COLO829 (cell line): ENCODE measurements around the gene FAM83D.
A peak's percentile ranks its signal among the peaks of the same experiment; 100 is the strongest.

Source experiments
- DNase-seq: peaks from one replicate; pipeline ENCODE4 v3.0.0; 2012; ENCODE audit warnings: low spot score

FAM83D gene

DNA sequence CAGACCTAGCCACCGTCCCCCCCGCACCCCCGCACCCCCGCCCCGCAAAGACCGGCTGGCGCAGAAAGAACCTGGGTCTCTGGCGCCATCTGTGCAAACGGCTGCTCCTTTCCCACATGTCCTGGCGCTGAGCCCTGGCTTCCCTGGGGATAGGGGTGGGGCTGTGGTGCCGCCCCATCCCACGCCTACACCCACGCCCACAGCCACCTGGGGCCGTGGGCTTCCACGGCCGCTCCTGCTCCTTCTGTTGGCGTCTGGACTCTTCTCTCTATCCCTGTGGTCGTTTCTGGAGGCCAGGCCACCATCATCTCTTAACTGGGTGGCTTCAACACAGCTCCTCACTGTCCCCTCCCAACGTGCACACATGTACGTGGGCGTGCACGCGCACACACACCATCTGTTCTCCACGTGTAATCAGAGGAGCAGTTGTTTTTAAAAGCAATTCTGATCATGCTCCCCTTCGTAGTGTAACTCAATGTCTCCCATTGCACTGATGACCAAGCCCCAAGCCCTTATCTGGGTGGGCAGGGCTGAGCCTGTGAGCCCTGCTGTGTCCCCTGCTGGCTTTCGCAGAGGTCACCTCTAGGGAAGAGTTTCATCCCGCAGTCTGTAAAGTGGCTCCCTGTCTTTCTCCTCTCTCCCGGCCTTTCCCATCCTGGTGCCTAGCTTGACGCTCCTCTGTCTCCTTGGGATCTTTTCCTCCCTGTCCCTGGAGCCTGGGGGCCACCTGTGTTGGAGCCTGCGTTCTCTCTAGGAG, 31.9 kb upstream of the FAM83D start:
- DNase-seq, result peak; percentile 40

DNA sequence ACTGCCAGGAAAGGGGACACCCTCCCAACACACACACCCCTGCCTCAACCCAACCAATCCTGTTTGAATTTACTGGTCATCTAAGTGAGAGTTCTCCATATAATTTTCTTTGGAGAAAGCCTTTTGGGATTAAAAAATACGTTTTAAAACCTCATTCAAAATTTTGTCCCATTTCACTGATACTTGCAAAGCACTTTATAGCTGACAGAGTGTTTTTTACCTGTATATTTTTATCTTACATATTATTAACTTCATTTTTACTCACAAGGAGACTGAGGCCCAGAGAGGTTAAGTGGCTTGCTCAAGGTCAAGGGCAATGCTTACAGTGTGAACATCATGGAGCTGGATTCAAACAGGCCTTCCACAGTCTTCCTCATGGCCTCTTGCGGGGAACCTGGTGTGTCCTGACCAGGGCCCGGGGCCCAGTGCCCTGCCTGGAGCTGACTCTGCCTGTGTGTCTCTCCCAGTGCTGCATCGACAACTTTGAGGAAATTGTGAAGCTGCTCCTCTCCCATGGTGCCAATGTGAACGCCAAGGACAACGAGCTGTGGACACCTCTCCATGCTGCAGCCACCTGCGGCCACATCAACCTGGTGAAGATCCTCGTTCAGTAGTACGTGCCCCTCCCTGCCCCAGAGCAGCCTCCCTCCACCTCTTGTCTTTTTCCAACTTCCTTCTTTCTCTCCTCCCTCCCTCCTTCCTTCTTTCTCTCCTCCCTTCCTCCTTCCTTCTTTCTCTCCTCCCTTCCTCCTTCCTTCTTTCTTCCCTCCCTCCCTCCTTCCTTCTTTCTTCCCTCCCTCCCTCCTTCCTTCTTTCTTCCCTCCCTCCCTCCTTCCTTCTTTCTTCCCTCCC, 30.9 kb upstream of the FAM83D start:
- DNase-seq, result no peak

DNA sequence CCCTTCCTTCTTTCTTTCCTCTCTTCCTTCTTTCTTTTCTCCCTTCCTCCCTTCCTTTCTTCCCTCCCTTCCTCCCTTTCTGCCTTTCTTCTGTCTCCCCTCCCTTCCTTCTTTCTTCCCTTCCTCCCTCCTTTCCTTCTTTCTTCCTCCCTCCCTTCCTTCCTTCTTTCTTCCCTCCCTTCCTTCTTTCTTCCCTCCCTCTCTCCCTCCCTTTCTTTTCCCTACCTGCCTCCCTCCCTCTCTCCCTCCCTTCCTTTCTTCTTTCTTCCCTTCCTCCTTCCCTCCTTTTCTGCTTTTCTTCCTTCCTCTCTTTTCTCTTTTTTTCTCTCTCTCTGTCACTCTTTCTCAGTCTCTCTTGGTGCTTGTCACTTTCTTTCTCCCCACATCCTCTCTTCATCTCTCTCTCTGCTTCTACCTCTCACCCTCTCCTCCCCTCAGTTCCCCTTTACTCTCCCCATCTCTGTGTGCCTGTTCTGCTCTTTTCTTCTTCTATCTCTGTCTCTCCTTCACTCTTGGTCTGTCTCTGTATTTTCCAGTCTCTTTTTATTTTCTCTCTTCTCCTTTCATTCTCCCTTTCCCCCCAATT, 30.1 kb upstream of the FAM83D start:
- no peak for DNase-seq

DNA sequence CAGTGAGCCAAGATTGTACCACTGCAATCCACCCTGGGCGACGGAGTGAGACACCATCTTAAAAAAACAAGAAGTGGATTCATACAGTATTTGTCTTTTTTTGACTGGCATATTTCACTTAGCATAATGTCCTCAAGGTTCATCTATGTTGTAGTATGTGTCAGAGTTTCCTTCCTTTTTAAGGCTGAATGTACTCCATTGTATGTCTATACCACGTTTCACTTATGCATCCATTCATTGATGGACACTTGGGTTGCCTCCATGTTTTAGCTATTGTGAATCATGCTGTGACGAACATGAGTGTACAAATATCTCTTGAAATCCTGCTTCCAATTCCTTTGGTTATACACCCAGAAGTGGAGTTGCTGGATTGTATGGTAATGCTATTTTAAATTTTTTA, 28.9 kb upstream of the FAM83D start:
- DNase-seq, result peak; percentile 76

DNA sequence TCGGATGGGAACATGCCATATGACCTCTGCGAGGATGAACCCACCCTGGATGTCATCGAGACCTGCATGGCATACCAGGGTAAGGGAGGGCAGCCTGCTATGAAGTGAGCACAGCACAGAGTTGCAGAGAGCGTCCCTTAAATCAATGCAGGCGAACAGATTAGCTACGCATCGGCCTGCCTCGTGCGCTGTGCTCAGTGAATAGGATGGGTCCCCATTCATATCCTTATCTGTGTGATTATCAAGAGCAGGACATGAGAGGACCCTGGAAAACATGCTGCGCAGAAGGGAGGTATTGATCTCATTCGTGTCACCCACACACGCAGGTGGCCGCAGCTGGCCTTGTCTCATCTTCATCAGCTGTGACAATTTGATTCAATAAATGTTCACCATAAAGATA, 25.6 kb upstream of the FAM83D start:
- DNase-seq, result no peak

DNA sequence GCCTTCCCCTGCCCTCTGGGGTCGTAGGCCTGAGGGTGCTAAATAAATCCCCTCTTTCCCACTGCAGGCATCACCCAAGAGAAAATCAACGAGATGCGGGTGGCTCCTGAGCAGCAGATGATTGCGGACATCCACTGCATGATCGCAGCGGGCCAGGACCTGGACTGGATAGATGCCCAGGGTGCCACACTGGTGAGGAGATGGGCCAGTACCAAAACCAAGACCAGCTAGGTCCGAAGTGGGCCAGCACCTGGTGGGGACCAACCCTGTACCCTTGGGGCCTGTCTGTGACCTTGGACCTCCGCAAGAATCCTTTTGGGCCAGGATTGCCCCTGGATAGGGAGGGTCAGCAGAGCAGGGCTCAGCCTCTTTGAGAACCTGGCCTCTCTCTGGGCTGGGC, 23.6 kb upstream of the FAM83D start:
- DNase-seq, result no peak

DNA sequence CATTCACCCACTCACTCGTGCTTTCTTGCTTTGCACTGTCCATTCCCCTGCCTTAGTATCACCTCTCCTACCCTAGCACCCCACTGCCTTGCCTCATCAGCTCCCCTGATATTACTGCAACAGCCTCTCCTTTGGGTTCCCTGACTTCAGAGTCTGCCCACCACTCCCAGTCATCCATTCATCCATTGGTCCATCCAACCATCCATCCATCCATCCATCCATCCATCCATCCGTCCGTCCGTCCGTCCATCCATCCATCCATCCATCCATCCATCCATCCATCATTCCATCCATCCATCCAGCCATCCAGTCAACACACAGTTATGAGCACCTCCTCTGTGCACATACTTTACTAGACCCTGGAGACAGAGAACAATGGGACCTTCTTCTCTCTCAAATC, 22.9 kb upstream of the FAM83D start:
- no peak for DNase-seq

DNA sequence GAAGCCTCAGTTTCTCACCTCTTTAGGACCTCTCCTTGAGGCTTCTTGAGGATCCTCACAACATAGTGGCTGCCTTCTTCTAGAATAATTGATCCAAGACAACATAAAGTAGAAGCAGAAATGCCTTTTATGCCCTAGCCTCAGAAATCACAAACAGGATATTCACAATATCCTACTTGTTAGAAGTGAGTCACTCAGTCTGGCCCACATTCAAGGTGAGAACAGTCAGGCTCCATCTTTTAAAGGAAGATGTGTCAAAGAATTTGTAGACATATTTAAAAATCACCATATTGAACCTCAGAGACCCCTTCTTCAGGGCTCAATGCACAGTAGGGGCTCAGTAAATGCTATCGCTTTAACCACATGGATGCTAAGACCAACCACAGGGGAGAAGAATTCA, 20.8 kb upstream of the FAM83D start:
- DNase-seq, result no peak

DNA sequence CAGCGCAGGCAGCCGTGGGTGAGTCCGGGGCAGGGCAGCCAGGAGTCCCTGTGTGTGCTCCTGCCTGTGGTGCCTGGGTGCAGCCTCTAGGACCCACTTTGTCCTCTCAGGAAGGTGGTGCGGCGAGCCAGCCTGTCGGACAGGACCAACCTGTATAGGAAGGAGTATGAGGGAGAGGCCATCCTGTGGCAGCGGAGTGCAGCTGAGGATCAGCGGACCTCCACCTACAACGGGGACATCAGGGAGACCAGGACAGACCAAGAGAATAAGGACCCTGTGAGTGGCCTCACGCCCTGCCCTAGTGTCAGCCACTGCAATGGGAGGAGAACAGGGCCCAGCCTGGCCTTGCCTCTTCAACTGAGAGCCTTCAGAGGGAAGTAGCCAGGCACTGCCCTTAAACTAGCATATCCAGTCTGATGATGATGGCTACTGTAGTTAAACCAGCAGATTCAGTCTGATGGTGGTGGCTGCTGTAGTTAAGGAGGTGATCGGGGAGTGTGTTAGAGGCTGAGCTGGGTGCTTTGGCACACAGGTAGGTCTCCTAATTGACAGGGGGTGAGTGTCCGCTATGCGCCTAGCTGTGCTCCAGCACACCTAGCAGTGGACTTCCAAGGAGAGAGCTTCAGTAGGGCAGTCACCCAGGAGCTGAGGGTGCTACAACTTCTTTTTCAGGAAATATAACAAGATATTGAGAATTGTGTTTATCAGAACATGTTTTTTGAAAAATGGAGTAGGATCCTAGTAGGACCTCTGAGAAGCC, 18.1 kb upstream of the FAM83D start:
- no peak for DNase-seq

DNA sequence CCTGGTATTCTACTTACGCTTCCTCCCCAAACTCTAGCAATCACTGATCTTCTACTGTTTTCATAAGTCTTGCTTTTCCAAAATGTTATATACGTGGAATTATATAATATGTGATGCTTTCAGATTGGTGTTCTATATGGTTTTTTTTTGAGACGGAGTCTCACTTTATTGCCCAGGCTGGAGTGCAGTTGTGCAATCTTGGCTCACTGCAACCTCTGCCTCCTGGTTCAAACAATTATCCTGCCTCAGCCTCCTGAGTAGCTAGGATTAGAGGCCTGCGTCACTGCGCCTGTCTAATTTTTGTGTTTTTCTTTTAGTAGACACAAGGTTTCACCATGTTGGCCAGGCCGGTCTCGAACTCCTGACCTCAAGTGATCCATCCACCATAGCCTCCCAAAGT, 10.9 kb upstream of the FAM83D start:
- DNase-seq, result no peak

DNA sequence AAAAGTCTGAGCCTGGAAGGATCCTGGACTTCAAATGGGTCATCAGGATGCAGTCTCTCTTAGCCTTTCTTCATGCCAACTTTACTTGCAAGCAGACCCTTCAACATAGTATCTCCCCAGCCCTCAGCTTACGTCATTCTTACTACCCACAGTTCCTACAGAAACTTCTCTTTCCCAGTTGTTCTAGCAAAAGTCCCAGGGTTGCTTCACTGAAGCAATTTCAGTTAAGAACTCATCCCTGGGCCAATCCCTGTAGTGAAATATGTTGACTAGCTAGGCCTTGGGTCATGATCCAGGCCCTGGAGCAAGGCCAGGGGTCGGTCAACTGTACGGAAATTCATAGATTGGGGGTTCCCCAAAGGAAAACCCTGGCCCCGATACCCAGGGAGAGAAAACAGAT, 8.6 kb upstream of the FAM83D start:
- DNase-seq, result no peak

DNA sequence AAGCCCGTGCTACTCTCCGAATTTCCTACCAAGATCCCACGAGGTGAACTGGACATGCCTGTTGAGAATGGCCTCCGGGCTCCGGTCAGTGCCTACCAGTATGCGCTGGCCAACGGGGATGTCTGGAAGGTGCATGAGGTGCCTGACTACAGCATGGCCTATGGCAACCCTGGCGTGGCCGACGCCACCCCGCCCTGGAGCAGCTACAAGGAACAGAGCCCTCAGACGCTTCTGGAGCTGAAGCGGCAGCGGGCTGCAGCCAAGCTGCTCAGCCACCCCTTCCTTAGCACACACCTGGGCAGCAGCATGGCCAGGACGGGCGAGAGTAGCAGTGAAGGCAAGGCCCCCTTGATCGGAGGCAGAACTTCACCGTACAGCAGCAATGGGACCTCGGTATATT, 8.0 kb upstream of the FAM83D start:
- DNase-seq, result no peak

DNA sequence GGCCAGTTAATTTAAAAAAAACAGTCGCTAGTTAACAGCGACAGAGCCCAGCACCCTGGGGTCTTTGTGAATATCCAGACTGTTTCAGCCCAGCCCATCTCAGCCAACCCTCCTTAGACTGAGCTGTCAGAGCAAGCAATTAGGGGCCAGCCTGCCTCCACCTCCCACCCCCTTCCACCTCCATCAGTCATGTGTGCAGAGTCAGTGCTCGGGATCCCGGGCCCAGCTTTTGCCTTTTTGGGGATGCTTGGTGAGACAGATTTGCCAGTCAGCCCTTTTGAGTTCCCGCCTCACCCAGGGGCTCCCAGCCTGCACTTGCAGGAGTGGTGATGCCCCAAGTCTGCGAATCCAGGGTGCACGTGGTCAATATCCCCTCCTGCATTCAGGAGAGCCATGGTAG, 6.5 kb upstream of the FAM83D start:
- DNase-seq, result no peak

DNA sequence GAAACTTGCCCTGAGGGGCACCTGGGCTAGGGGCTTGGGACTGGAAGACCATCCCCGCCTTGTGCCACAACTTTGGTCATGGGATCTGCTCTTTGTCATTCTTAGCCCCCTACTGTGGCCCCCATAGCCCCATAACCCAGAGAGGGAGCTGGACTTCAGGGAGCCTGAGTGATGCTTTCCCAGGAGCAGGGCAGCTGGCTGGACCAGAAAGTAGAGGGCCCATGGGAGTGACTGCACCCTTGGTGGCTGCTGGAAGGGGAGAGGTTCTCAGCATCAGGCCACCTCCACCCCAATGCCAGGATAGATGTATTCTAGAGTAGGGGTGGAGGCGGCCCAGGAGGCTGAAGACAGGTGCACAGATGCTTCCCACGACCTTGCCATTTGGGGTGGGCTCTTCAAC, 5.8 kb upstream of the FAM83D start:
- no peak for DNase-seq

DNA sequence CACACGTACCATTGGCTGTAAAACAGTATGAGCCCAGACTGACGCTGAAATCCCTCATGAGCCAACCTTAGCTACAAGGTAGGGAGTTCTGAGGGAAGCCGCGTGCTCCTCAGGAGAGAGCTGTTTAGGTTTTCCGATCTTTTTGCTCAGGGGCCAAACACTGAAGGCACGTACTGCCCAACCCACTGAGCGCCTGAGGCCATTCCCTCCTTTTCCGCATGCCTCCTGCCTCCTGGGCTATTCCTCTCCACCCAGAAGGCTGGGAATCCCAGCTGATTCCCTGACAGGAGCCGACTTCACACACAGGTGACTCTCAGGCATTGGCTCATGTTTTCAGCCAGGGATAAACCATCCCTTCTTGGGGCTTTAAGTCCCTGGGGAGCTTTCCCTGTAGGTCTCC, 5.4 kb upstream of the FAM83D start:
- DNase-seq, result no peak

DNA sequence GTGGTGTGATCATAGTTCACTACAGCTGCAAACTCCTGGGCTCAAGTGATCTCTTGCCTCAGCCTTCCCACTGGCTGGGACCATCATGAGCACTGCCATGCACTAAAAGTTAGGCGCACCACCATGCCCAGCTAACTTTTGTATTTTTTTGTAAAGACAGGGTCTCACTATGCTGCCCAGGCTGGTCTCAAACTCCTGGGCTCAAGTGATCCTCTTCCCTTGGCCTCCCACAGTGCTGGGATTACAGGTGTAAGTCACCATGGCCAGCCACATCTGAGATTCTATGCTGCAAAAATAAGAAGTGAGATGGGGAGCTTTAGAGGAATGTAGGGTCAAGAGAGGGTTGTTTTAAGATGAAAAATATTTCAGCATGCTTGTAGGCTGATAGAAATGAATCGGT, 1.5 kb upstream of the FAM83D start:
- DNase-seq, result no peak

DNA sequence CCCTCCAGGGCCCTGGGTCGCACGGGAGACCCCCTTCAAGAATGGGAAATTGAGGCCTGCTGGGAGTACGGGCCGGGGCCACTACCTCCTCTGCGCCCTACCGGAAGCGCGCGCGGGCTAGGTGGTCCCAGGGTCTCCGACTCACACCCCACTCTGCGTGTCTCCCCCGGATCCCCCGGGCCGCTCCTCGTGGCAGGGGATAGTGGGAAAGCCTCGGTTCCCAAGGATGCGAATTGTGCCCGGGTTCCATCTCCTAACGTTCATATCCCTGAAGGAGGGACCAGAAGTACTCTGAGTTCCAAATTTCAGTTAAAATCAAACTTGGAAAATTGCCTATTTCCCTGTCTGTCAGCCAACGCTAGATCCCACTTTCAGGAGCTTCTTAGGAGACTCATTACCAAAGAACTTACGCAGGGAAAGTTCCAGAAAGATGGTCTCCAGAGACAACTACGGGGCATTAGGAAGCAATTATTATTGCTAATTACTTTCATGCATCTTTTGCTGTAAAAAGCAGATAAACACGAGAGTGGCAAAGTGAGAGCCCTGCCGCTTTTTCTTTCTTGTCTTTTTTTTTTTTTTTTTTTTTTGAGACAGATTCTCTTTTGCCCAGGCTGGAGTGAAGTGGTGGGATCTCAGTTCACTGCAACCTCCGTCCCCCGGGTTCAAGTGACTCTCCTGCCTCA, 858 bp downstream of the FAM83D start:
- DNase-seq, result no peak

DNA sequence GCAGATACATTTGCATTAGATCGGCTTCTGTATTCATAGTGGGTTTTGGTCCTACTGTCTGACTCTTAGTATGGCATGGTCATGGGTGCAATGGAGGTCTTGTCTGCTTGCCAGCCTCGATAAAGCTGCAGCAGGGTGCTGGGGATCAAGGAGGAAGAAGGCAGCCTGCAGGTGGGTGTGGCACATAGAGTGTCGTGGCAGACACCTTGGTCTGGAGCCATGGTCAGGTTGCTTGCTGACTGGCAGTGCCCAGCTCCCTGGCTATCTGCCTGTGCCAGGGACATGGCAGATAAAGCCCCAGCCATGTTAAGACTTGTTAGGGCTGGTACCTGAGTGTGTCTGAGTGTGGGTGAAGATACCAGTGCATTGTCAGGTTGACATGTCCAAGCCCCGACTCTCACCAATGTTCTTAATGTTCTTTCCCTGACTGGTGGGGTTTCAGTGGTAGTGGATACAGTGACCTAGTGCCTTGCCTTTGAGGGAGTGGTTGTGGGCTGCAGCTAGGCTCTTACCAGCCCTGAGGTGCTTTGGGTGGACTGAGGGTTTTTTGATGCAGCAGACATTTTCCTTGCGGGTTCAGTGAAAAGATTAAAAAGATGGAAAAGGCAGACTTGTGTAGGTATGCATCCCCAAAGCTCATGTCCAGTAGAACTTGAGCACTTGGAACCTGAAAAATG, 1.8 kb downstream of the FAM83D start:
- DNase-seq, result no peak

DNA sequence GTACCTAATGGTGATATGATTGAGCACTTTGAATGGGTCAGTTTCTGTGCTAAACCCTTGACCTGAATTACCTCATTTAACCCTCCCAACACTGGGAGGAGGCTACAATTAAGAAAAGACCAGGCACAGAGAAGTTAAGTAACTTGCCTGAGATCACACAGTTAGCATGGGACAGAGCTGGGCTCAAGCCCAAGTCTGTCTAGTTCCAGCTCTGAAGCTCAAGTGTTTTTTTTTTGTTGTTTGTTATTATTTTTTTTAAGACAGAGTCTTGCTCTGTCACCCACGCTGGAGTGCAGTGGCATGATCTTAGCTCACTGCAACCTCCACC, 4.0 kb downstream of the FAM83D start:
- DNase-seq, result no peak

DNA sequence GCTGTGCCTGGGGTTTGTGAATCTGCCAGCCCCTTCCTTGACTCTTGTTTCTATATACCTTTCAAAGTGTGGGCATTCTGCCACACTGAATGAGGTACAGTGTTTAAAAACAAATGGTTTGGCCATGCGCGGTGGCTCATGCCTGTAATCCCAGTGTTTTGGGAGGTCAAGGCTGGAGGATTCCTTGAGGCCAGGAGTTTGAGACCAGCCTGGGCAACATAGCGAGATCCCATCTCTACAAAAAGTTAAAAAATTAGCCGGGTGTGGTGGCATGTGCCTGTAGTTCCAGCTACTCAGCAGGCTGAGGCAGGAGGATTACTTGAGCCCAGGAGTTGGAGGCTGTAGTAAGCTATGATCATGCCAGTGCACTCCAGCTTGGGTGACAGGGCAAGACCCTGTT, 5.8 kb downstream of the FAM83D start:
- DNase-seq, result no peak

DNA sequence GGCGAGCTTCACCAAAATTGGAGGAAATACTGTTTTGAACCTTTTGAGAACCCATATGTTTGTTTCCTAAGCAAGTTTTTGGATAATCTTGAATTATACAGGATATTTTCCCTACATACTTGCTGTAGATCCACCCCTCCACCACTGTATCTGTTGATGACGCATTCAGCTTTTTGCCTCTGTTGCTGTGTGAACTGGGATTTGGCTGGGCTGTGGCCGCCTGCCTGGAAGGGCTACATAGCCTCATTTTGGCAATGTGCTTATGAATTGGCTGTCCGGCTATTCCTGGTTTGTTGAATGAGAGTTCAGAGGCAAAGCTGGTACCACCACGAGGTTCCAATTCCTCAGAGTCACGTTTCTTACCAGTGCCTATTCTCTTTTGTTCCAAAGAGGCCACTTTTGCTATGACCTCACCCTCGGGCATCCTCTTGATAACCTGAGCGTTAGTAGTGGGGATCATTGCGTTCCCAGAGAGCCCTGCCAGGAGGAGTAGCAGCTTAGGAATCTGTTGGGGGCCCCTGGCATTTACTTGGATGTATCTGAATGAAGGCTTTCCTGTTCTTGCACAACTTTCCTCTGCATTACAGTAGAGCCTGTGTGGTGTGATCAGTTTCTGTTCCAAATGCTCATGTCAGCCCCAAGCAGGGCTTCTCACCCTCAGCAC, 6.4 kb downstream of the FAM83D start:
- peak; percentile 38 for DNase-seq
